T-helper 1 cell (primary cell): ENCODE results near the gene SRRM3.
"Not testable (repeated sequence)": the region's sequence is repeated elsewhere in the genome, so short reads cannot be mapped to it uniquely, and the experiment has no call there.

Source experiments
- DNase-seq, 5 donors: peaks; one replicate each; pipeline ENCODE4 v3.0.0-alpha.2; 2012 to 2020

The SRRM3 gene

GRCh38 chr7:76231583-76231982, 29.9 kb downstream of the SRRM3 start:
- DNase-seq, result no peak

DNA sequence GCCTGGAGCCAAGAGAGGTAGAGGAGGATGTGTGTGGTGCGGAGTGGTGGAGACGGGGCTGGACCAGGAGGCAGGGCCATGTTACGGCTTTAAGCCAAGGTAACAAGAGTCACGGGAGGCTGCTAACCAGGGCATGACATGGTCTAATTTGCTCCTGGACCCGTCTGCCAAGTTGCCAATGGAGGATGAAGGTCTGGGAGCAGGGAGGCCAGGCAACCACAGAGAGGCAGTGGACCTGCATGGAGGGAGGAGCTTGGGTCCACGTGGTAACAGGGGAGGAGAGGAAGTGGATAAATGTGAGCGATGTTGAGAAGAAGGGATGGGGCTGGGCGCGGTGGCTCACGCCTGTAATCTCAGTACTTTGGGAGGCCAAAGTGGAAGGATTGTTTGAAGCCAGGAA, 31.0 kb downstream of the SRRM3 start:
- no peak for DNase-seq

GRCh38 chr7:76233538-76234281, 32.0 kb downstream of the SRRM3 start:
- DNase-seq, result no peak

- DNase-seq, result no peak
Observed at GRCh38 chr7:76234282-76234584, 32.5 kb downstream of the SRRM3 start.

GRCh38 chr7:76234931-76235441, 33.3 kb downstream of the SRRM3 start:
- peak; percentile 37 to 81 (median 50) for DNase-seq

GRCh38 chr7:76236224-76236623, 34.5 kb downstream of the SRRM3 start:
- DNase-seq, result no peak

- DNase-seq, result no peak
Observed at GRCh38 chr7:76238326-76238725, 36.6 kb downstream of the SRRM3 start.

- no peak for DNase-seq
Observed at GRCh38 chr7:76241141-76241540, 39.4 kb downstream of the SRRM3 start.

DNA sequence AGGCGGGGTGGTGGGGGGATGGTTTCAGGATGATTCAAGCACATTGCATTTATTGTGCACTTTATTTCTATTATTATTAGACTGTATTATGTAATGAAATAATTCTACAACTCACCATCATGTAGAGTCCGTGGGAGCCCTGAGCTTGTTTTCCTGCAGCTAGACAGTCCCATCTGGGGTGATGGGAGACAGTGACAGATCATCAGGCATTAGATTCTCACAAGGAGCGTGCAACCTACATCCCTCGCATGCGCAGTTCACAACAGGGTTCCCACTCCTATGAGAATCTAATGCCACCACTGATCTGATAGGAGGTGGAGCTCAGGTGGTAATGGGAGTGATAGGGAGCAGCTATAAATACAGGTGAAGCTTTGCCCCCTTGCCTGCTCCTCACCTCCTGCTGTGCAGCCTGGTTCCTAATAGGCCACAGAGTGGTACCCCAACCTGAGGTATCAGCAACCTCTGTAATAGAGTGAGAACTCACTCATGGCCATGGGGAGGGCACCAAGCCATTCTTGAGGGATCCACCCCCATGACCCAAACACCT, 40.9 kb downstream of the SRRM3 start:
- DNase-seq, result not testable (repeated sequence)

DNA sequence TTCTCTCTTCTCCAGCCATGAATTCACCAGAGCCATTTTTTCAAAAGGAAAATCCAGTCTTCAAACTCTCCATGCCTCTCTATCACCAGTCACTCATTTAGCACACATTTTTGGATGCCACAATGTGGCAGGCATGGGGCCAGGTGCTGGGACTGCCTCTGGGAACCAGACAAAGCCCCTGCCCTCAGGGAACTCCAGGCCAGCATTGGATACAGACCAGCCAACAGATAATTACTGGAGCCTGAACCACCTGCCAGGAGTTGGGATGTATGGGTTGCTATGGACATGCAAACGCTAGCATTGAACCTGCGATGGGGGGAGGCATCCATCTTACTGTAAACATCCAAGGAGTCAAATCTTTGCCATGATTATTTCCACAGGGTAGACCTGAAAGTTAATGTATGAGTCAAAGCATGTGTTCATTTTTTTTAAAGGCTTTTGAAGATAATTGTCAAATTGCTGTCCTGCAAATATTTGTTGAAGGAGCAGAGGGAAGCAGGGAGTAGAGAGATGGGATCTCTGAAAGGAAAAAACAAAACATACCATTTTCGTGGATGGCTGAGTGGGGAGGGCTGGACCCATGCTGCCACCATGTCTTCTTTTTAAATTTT, 43.2 kb downstream of the SRRM3 start:
- no peak for DNase-seq

DNA sequence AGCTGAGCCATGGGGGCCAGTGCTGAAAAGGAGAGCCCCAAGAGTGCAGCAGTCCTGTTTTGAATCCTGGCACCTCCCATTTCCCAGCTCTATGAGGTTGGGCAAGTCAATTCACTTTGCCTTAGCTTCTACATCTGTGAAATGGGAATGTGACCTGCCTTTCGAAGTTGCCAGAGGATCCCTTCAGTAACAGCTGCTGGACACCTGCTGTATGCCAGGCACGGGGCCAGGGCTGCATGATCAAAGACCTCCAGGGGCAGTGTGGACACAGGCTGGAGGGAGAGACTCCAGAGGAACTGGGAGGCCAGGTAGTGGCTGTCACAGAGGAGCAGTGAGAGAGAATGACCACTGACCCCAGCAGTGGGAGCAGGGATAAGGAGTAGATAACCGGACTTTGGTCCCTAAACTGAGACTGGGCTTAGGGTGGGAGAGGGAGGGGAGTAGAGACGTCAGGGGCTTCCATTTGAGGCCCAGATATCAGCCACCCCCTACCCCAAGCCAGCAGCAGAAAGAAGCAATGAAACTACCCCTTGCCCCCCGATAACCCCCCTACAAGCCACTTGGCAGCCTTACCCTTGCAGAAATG, 45.2 kb downstream of the SRRM3 start:
- no peak for DNase-seq

- no peak for DNase-seq
Observed at GRCh38 chr7:76247938-76248337, 46.2 kb downstream of the SRRM3 start.

- no peak for DNase-seq
Observed at GRCh38 chr7:76252021-76252420, 50.3 kb downstream of the SRRM3 start.

GRCh38 chr7:76254781-76255180, 53.1 kb downstream of the SRRM3 start:
- no peak for DNase-seq

DNA sequence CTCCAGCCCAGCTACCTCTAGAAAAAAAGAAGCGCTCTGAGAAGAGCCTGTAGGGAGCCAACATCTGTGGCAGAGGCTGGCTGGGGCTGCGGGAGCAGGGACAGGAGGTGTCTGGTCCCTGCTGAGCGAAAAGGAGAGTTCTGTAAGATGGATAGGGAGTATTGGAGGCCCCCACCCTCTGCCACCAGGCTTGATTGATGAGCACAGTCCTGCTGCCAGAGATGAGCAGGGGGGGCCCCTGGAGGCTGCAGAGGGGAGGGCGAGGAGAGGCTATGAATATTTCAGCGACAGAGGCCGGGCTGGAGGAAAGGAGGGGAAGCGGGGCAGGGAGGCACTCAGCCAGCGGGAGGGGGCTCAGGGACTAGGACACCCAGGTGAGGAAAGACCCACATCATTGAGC, 56.3 kb downstream of the SRRM3 start:
- no peak for DNase-seq

GRCh38 chr7:76259124-76260093, 57.7 kb downstream of the SRRM3 start:
- DNase-seq, result no peak

DNA sequence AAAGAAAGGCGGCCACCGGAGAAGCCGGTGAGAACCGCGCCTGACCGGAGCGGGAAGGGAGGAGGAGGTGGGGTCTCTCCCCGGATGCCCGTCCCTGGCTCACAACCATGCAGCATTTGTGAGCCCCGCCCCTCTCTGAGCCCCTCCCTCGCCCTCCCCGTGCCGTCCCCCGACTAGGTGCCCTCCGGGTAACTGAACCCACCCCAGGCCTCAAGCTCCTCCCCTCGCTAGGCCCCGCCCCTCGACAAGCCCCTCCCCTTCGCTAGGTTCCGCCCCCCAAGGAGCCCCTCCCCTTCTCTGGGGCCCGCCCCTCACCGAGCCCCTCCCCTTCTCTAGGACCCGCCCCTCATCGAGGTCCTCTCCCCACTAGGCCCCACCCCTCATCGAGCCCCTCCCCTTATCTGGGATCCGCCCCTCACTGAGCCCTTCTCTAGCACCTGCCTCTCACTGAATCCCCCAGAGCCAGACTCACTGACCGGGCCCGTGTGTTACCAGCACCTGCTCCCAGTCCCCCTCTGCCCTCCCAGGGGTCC, 58.5 kb downstream of the SRRM3 start:
- peak in 4 of 5 donors; percentile 43 to 51 (median 47) for DNase-seq

DNA sequence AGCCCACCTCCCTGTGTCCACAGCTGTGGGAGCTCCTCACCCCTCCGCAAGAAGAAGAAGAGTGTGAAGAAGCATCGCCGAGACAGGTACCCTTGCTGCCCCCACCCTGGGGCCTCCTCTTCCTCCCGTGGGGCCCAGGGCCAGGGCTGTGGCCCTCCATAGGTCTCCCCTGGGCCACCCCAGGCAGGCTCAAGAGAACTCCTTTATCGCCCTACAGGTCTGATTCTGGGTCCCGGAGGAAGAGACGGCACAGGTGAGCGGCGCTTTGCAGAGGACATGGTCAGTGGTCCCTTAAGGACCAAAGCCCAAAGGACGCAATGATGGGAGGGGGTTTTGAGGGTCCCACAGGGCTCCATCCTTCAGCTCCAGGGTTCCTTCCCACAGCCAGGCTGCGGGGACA, 59.6 kb downstream of the SRRM3 start:
- no peak for DNase-seq

GRCh38 chr7:76261931-76262330, 60.2 kb downstream of the SRRM3 start:
- no peak for DNase-seq

- DNase-seq, result no peak
Observed at GRCh38 chr7:76262683-76263402, 61.1 kb downstream of the SRRM3 start.

DNA sequence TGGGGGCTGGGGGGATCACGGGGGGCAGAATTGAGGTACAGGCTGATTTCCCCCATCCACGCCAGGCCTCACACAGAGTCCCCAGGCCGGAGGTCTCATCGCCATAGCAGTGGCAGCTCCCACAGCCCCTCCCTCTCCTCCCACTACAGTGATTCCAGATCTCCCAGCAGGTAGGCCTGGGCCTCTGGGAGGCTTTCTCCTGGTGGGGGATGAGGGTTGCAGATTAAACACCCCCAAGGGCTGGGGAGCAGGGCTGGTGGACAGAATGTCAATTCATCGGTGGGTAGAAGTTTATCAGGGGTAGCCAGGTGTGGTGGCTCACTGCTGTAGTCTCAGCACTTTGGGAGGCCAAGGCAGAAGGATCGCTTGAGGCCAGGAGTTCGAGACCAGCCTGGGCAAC, 63.6 kb downstream of the SRRM3 start:
- DNase-seq, result no peak
